A172 (cell line): Measurements from ENCODE around the gene CYP4F2. TPM values are rescaled to one million over a fixed set of nuclear protein-coding genes. Genes with fewer than 3 reads are reported as not detected.
"Not testable (repeated sequence)": the region's sequence is repeated elsewhere in the genome, so short reads cannot be mapped to it uniquely, and the experiment has no call there.

Experiments
- DNase-seq: peaks from one replicate; pipeline ENCODE4 v3.0.0-alpha.2; 2015; ENCODE audit warnings: low spot score
- total RNA-seq: library from RNA; depleted of rRNA; stranded (reverse); fragments of >200 nt; shearing (Covaris generic); gene quantifications from 2 replicates; pipeline ENCODE4 v1.2.3, GENCODE V29; 2014; rRNA removed

Gene CYP4F2
- total RNA-seq, result 2.2 TPM in 1 of 2 replicates, not detected in the other

DNA sequence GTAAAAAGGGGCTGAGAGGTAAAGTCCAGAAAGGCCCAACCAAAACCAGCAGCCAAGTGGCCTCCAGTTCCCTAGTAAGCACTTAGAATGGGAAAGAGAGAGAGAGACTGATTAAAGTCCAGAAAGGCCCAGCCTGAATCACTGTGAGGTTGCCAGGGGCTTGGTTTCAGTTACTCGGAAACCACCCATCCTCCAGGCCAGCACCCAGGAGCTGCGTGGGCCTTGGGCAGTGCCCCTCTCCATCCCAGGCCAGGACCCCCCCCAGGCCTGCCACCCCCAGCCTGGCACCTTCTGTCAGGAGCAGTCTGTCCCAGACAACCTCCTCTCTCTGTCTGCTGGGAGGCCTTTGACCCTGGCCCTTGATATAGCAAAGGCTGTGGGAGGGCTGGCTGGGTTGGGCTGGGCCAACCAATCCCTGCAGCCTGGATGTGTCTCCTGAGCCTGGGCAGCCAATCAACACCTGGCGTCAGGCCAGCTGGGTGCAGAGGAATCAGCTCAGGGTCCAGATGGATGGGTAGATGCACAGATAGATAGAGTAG is at the start of gene CYP4F2:
Gene CYP4F2, minus strand, starts transcription at position 337 of the 539 bp plus-strand sequence. CDS start 463 bp downstream, outside the sequence.
- no peak for DNase-seq

DNA sequence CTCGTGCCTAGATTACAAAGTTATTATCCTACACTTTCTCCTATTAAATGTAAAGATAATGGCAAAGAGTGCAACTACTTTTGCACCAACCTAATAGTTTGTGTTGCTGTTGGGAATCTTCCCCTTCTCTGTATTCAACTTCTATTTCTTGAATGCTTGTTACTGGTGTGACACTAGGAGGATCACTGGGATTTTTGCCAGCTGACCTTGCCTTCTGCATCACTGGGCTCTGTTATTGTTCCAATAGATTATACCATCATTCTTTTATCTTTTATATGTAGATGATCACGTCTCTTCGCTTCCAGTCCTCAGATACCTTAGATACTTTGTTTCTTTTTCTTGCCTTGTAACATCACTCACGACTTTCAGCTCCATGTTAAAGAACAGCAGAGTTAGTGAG is 47.4 kb upstream of the CYP4F2 start:
- DNase-seq, result no peak

DNA sequence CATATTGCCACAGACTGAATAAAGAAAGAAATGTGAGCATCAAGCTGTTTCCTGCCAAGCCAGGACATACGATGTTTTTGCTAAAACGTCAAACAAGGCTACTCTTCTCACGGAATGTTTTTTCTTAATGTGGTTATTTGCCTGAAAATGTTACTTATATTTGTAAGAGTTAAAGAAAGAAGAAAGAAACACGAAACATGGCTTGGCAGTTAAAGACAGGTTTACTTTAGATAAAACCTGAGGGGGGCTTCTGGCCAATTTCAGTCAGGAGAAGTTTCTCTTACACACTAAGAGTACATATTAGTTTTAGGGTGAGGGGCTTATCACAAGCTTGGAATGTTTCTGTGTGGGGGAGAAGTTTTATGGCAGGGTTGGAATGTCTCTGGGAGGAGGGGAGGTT is 46.5 kb upstream of the CYP4F2 start:
- no peak for DNase-seq

GRCh38 chr19:15937771-15938170 is 39.9 kb upstream of the CYP4F2 start:
- DNase-seq, result no peak

DNA sequence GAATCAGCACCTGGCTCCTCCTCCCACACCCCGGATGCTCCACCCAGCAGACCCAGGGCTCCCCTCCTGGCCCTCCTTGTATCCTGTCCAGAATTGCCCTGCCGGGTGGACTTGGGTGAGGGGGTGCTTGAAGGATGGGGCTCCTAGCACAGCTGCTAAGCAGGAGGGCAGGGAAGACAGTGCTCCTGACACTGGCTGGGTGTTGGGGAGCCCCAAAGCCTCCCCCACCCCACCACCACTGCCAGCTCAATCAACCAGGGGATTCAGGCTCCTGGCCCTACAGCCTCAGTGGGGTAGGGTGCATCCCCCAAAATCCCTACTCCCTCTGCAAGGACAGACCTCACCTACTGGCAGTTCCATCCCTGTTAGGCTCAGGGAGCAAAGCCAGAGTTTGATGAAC is 39.1 kb upstream of the CYP4F2 start:
- DNase-seq, result no peak

DNA sequence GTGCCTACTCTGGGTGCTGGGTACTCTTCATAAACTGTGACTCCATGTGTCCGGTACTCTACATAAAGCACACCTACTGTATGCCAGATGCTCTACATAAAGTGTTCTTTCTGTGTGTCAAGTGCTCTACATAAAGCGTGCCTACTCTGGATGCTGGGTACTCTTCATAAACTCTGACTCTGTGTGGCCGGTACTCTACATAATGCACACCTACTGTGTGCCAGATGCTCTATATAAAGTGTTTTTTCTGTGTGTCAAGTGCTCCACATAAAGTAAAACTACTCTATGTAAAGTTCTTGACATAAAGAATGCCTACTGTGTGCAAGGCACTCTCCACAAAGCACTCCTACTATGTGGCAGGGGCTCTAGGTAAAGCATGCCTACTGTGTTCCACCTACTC is 38.3 kb upstream of the CYP4F2 start:
- DNase-seq, result no peak

- peak; percentile 3 for DNase-seq
Observed at GRCh38 chr19:15935167-15935702, 37.4 kb upstream of the CYP4F2 start.

- peak; percentile 51 for DNase-seq
Observed at GRCh38 chr19:15934332-15935078, 36.6 kb upstream of the CYP4F2 start, which contains the start of gene CYP4F11. Gene CYP4F11, minus strand, starts transcription at chr19:15934529. Its CDS starts 121 bp downstream, at chr19:15934408.

DNA sequence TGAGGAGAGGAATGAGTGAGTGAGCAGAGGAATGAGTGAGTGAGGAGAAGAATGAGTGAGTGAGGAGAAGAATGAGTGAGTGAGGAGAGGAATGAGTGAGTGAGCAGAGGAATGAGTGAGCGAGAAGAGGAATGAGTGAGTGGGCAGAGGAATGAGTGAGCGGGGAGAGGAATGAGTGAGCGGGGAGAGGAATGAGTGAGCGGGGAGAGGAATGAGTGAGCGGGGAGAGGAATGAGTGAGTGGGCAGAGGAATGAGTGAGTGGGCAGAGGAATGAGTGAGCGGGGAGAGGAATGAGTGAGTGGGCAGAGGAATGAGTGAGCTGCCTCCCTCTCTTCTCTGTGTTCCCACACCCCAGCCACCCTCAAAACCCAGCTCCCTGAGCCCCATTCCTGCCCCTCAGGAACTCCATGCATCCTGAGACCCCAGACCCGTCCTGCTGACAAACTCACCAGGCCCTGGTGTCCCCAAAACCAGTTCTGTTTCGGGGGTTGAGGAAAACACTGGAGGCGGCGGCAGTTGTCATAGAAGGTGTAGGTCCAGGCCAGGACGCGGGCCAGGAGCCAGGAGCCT is 36.0 kb upstream of the CYP4F2 start:
- not testable (repeated sequence) for DNase-seq

- DNase-seq, result no peak
Observed at GRCh38 chr19:15928321-15928720, 30.4 kb upstream of the CYP4F2 start.

DNA sequence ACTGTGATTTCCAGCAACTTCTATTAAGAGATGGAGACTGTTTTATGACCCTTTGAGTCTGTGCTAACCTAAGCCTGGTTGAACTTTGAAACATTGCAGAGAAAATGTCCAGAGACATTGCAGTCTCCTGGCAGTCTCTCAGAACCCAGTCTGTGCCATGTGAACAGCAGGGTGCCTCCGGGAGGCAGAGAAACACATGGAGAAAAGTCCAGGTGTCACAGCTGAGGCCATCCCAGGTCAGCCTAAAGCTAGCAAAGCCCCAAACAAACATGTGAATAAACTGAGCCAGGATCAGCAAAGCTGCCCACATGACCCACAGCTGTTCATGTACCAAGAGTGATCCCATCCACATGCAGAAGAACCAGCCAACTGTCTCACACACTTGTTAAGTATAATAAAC is 28.6 kb upstream of the CYP4F2 start:
- no peak for DNase-seq

DNA sequence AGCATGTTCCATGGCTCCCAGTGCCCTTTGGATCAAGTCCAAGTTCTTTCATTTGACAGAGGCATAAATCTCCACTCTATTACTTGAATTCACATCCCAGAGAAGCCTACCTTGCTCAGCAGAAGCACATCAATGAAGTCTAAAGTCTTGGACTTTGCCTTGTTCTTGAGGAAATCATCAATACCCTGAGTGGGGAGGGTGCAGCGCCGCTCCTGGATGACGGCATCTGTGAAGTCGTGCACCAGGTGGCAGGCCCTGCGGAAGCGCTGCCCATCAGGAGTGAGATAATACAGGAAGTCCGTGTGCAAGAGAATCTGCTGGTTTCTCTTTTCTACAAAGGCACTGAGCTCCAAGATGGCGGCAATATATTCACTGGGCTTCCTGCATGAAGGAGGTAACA is 25.8 kb upstream of the CYP4F2 start:
- no peak for DNase-seq

GRCh38 chr19:15922021-15922420 is 24.1 kb upstream of the CYP4F2 start:
- DNase-seq, result no peak

DNA sequence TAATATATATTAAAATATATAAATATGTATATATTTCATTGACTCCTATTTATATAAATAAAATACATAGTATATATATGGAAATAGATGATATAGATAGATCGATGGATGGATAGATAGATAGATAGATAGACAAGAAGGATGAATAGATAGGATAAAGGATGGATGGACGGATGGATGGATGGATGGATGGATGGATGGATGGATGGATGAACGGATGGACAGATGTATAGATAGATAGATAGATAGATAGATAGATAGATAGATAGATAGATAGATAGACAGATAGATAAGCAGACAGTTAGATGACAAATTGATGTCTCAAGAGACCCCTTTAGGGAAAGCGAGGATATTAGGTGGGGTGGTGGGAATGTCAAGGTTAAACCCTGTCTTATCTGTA is 21.4 kb upstream of the CYP4F2 start:
- DNase-seq, result no peak

GRCh38 chr19:15915109-15915508 is 17.2 kb upstream of the CYP4F2 start:
- DNase-seq, result no peak

DNA sequence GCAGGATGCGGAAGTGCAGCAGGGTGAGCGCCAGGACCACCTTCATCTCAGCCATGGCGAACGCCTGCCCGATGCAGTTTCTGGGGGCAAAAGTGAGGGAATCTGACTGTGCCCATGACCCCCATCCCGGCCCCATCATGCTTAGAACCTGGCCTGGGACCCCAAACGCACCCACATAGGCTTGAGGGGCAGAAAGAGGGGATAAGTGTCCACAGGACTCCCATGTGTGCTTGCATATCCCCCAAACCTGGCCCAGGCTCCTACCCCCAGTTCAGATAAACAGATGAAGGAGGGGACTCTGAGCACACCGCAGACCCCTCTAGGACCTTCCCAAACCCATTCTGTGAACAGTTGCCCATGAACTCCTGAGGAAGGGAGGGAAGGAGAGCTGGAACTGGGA is 16.0 kb upstream of the CYP4F2 start:
- DNase-seq, result no peak

- no peak for DNase-seq
Observed at GRCh38 chr19:15913384-15913783, 15.5 kb upstream of the CYP4F2 start.

- DNase-seq, result no peak
Observed at GRCh38 chr19:15911599-15912235, 13.8 kb upstream of the CYP4F2 start.

DNA sequence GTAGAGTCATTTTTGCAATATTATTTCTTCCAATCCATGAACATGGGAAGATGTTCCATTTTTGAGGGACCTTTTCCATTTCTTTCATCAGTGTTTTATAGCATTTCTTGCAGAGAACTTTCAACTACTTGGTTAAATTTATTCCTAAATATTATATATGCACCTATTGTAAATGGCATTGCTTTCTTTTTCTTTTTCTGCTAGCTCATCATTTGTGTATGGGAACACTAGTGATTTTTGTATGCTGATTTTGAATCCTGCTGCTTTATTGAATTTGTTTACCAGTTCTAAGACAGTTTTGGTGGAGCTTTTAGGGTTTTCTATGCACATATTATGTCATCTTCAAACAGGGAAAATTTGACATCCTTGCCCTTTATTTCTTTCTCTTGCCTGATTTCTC is 7.2 kb upstream of the CYP4F2 start:
- DNase-seq, result no peak

DNA sequence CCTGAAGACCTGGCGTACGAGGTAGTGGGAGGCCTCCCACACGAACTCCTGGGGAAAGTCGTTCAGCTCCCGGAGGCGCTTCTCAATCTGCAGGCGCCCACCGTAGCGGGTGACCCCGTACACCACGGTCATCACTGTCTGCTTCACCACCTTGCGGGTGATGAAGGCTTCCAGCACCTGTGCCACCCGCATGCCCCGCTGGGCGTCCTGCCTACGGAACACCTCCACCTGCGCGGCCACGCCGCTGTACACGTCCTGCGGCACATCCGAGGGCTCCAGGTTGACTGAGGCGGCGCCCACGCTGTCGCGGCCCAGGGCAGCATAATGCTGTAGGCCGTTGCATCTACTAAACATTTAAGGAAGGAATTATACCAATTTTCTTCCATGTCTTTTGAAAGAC is 5.0 kb upstream of the CYP4F2 start:
- DNase-seq, result not testable (repeated sequence)

GRCh38 chr19:15902254-15902653 is 4.4 kb upstream of the CYP4F2 start:
- no peak for DNase-seq

DNA sequence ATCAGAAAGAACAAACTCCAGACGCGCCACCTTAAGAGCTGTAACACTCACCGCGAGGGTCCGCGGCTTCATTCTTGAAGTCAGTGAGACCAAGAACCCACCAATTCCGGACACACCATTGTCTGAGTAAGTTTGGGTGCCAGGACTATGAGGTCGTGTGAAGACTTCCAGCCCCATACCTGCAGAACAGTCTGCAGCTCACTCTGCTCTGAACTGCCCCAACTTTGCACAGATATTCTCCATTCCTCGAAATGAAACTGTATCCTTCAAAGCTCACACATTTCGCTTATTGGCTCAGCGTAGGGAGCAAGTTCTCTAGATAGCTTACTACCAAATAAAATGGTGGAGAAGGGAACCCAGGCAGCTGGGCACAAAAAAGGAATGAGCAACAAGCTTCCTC is 2.6 kb upstream of the CYP4F2 start:
- no peak for DNase-seq
